HepG2 (cell line): Measurements from ENCODE around the gene ZNF638. TPM values are rescaled to one million over a fixed set of nuclear protein-coding genes. Genes with fewer than 3 reads are reported as not detected.

ENCODE experiments used
- ARID3A ChIP-seq: IDR thresholded peaks from 2 replicates; pipeline ENCODE4 v1.6.1; 2012; ENCODE audit warnings: low read depth, low read length, improper control_type of control experiment
- ATF6 ChIP-seq: sonication (generic); formaldehyde crosslinking; conservative IDR thresholded peaks from 2 replicates; pipeline ENCODE4 v1.4.0; 2020; ENCODE audit warnings: missing genetic modification reagents
- GABPB1 ChIP-seq: IDR thresholded peaks from 2 replicates; pipeline ENCODE4 v1.6.1; 2016; ENCODE audit warnings: mild to moderate bottlenecking, missing genetic modification reagents, moderate library complexity, missing compliant biosample characterization
- GMEB1 ChIP-seq: sonication (generic); formaldehyde crosslinking; IDR thresholded peaks from 2 replicates; pipeline ENCODE4 v1.5.1; 2020; ENCODE audit warnings: missing genetic modification reagents, mild to moderate bottlenecking, borderline replicate concordance
- HNRNPUL1 ChIP-seq: fragments of 200-400 bp; formaldehyde crosslinking; IDR thresholded peaks from 2 replicates; pipeline ENCODE4 v1.6.1; 2017; ENCODE audit warnings: low read depth, mild to moderate bottlenecking, low read length, moderate library complexity
- IKZF5 ChIP-seq: IDR thresholded peaks from 2 replicates; pipeline ENCODE4 v1.6.1; 2018; ENCODE audit warnings: missing genetic modification reagents, mild to moderate bottlenecking, missing compliant biosample characterization
- MTA1 ChIP-seq: sonication (generic); formaldehyde crosslinking; IDR thresholded peaks from 2 replicates; pipeline ENCODE4 v1.4.0; 2020; ENCODE audit warnings: missing genetic modification reagents, mild to moderate bottlenecking, borderline replicate concordance
- PRMT3 ChIP-seq: sonication (generic); formaldehyde crosslinking; IDR thresholded peaks from 2 replicates; pipeline ENCODE4 v1.8.1; 2022; ENCODE audit warnings: low read depth, mild to moderate bottlenecking, moderate library complexity, missing genetic modification reagents, borderline replicate concordance
- ZBTB2 ChIP-seq: sonication (generic); formaldehyde crosslinking; IDR thresholded peaks from 2 replicates; pipeline ENCODE4 v1.8.0; 2022; ENCODE audit warnings: low read depth, missing genetic modification reagents
- ZNF205 ChIP-seq: IDR thresholded peaks from 2 replicates; pipeline ENCODE4 v1.6.1; 2018; ENCODE audit warnings: missing biosample characterization, missing genetic modification reagents
- ZNF337 ChIP-seq: sonication (generic); formaldehyde crosslinking; IDR thresholded peaks from 2 replicates; pipeline ENCODE4 v1.5.1; 2020; ENCODE audit warnings: missing genetic modification reagents, low read depth, mild to moderate bottlenecking, borderline replicate concordance
- ZNF577 ChIP-seq: sonication (generic); formaldehyde crosslinking; IDR thresholded peaks from 2 replicates; pipeline ENCODE4 v1.4.0; 2020; ENCODE audit warnings: mild to moderate bottlenecking, low read depth, missing genetic modification reagents, borderline replicate concordance
- ZNF589 ChIP-seq: sonication (generic); formaldehyde crosslinking; conservative IDR thresholded peaks from 2 replicates; pipeline ENCODE4 v1.8.0; 2022; ENCODE audit warnings: mild to moderate bottlenecking, moderate library complexity, missing genetic modification reagents
- ZNF75D ChIP-seq: sonication (generic); formaldehyde crosslinking; IDR thresholded peaks from 2 replicates; pipeline ENCODE4 v1.8.1; 2023; ENCODE audit warnings: missing genetic modification reagents, mild to moderate bottlenecking, borderline replicate concordance
- ZUFSP ChIP-seq: sonication (generic); formaldehyde crosslinking; IDR thresholded peaks from 2 replicates; pipeline ENCODE4 v1.9.0; 2021; ENCODE audit warnings: missing genetic modification reagents, mild to moderate bottlenecking, borderline replicate concordance
- polyA plus RNA-seq, 8 experiments: library from polyadenylated mRNA; depleted of rRNA in 3 of 8; stranded (reverse) in 7 of 8; unstranded in 1 of 8; fragments of >200 nt; fragmentation: Illumina TruSeq in 4 of 8; extraction: Trizol in 4 of 8; gene quantifications; 2 replicates each; pipeline versions ENCODE4 v1.2.1 to v1.2.3, GENCODE V29; 2011 to 2016; ENCODE audit warnings: low read depth in 4 of 8, missing spikeins in 1 of 8, mixed read lengths in 1 of 8; ENCODE audit not compliant: insufficient read depth in 1 of 8
- total RNA-seq, 5 experiments: library from RNA; depleted of rRNA; stranded (reverse); fragments of >200 nt; fragmentation: Illumina TruSeq; extraction: Trizol; gene quantifications; 2 replicates each; pipeline ENCODE4 v1.2.3, GENCODE V29; 2016; ENCODE audit warnings: low read depth in 1 of 5

The ZNF638 gene
- total and polyA plus RNA-seq, 2 of the 13 experiments (the other 11 are each of a cell fraction or from before 2014, with no cell fraction given): 92.7 to 144 TPM

- TF ChIP-seq ARID3A (no peak), ZNF205 (CRISPR knock-in tag) (no peak), ZBTB2 (peak; percentile 54), MTA1 (CRISPR knock-in tag) (0 out of 2 replicates have a peak, but pooled peaks have one; percentile 81), IKZF5 (CRISPR knock-in tag) (no peak; the same call in none of the 2 replicates), GABPB1 (CRISPR knock-in tag) (peak; percentile 80), ZNF337 (CRISPR knock-in tag) (peak; percentile 61; the same call in 1 of the 2 replicates), ZNF589 (CRISPR knock-in tag) (peak; percentile 70; the same call in 1 of the 2 replicates), ZUFSP (CRISPR knock-in tag) (no peak), ZNF75D (no peak), ZNF577 (0 out of 2 replicates have a peak, but pooled peaks have one; percentile 31), PRMT3 (no peak; the same call in 1 of the 2 replicates), GMEB1 (CRISPR knock-in tag) (no peak; the same call in 1 of the 2 replicates), ATF6 (CRISPR knock-in tag) (no peak), HNRNPUL1 (no peak)
These were observed at the start of gene ZNF638 (continued) for GRCh38 chr2:71331581-71332434.
